DOHH2 (cell line): ENCODE data around the gene GIMAP7.
"Not testable (repeated sequence)": the region's sequence is repeated elsewhere in the genome, so short reads cannot be mapped to it uniquely, and the experiment has no call there.

ENCODE experiments used
- H3F3A ChIP-seq: fragments of 200-600 bp; sonication (generic), shearing (Covaris generic); 2 replicates; pipeline ENCODE4 v1.6.0; 2016; ENCODE audit warnings: antibody characterized with exemption, mild to moderate bottlenecking; ENCODE audit not compliant: control insufficient read depth, insufficient read depth
- H3K27ac ChIP-seq: fragments of 200-600 bp; sonication (generic); 2 replicates; pipeline ENCODE4 v1.5.1; 2014; ENCODE audit warnings: low read depth, mild to moderate bottlenecking, low read length, moderate library complexity
- H3K27me3 ChIP-seq: fragments of 200-600 bp; sonication (generic); 2 replicates; pipeline ENCODE4 v1.6.1; 2014; ENCODE audit warnings: mild to moderate bottlenecking, low read length, mixed read lengths; ENCODE audit not compliant: control insufficient read depth
- H3K36me3 ChIP-seq: fragments of 200-600 bp; sonication (generic); 2 replicates; pipeline ENCODE4 v1.6.1; 2014; ENCODE audit warnings: mild to moderate bottlenecking, low read length, moderate library complexity, mixed read lengths; ENCODE audit not compliant: control insufficient read depth
- H3K4me1 ChIP-seq: fragments of 200-600 bp; sonication (generic); 2 replicates; pipeline ENCODE4 v1.6.1; 2014; ENCODE audit warnings: mild to moderate bottlenecking, low read length, mixed read lengths; ENCODE audit not compliant: control insufficient read depth
- H3K4me2 ChIP-seq: fragments of 200-600 bp; sonication (generic); 2 replicates; pipeline ENCODE4 v1.6.0; 2014; ENCODE audit warnings: mild to moderate bottlenecking, low read length, moderate library complexity
- H3K4me3 ChIP-seq: fragments of 200-600 bp; sonication (generic); 2 replicates; pipeline ENCODE4 v1.5.1; 2014; ENCODE audit warnings: mild to moderate bottlenecking, low read length, mixed read lengths
- H3K79me2 ChIP-seq: fragments of 200-600 bp; sonication (generic); 2 replicates; pipeline ENCODE4 v1.6.1; 2014; ENCODE audit warnings: mild to moderate bottlenecking, low read length, mixed read lengths; ENCODE audit not compliant: control insufficient read depth
- H3K9me2 ChIP-seq: fragments of 200-600 bp; sonication (generic); replicated peaks from 2 replicates; pipeline ENCODE4 v1.6.1; 2014; ENCODE audit warnings: mild to moderate bottlenecking, low read length, mixed read lengths; ENCODE audit not compliant: control insufficient read depth
- H3K9me3 ChIP-seq: fragments of 200-600 bp; sonication (generic); 2 replicates; pipeline ENCODE4 v1.6.1; 2014; ENCODE audit warnings: antibody characterized with exemption, low read length, mixed read lengths; ENCODE audit not compliant: control insufficient read depth, insufficient read depth
- H4K20me1 ChIP-seq: fragments of 200-600 bp; sonication (generic); 2 replicates; pipeline ENCODE4 v1.6.0; 2014; ENCODE audit warnings: low read depth, mild to moderate bottlenecking, antibody characterized with exemption, low read length, moderate library complexity; ENCODE audit not compliant: control insufficient read depth, insufficient read depth
- CTCF ChIP-seq: fragments of 200-600 bp; sonication (generic); IDR thresholded peaks from one replicate; pipeline ENCODE4 v1.5.1; 2014; ENCODE audit warnings: antibody characterized with exemption, mild to moderate bottlenecking, low read depth, low read length; ENCODE audit not compliant: poor library complexity, severe bottlenecking
- EZH2phosphoT487 ChIP-seq: fragments of 200-600 bp; sonication (generic); IDR thresholded peaks from 2 replicates; pipeline ENCODE4 v1.6.1; 2017; ENCODE audit warnings: borderline replicate concordance, mild to moderate bottlenecking, antibody characterized with exemption, low read length, moderate library complexity, mixed read lengths

Gene GIMAP7

GRCh38 chr7:150487625-150488024 lies 27.0 kb upstream of the GIMAP7 start:
- Histone ChIP-seq H3K36me3 (no peaks in the 10 kb centered on the region), H3K27me3 (no peaks in the 10 kb centered on the region), H3K4me2 (no peak overlapping the region), H3K9me3 (no peaks in the 10 kb centered on the region), H3F3A (no peaks in the 10 kb centered on the region), H4K20me1 (no peaks in the 10 kb centered on the region), H3K4me3 (no peak overlapping the region), H3K9me2 (no peaks in the 10 kb centered on the region), H3K27ac (no peak overlapping the region), H3K79me2 (no peaks in the 10 kb centered on the region), H3K4me1 (no peaks in the 10 kb centered on the region)
- TF ChIP-seq CTCF (no peak), EZH2phosphoT487 (no peak)

- Histone ChIP-seq H3F3A (no peaks in the 10 kb centered on the region), H3K27ac (no peak overlapping the region), H4K20me1 (no peaks in the 10 kb centered on the region), H3K4me1 (no peaks in the 10 kb centered on the region), H3K9me2 (no peaks in the 10 kb centered on the region), H3K27me3 (no peaks in the 10 kb centered on the region), H3K9me3 (no peaks in the 10 kb centered on the region), H3K36me3 (no peaks in the 10 kb centered on the region), H3K4me3 (no peak overlapping the region), H3K79me2 (no peaks in the 10 kb centered on the region), H3K4me2 (no peak overlapping the region)
- TF ChIP-seq EZH2phosphoT487 (no peak), CTCF (no peak)
These were observed 24.9 kb upstream of the GIMAP7 start for GRCh38 chr7:150489782-150490181.

- H3K4me3 ChIP-seq, H3K4me2 ChIP-seq, H3K27me3 ChIP-seq, H3K27ac ChIP-seq, H3K9me2 ChIP-seq, H3K36me3 ChIP-seq, H3K9me3 ChIP-seq, H4K20me1 ChIP-seq, H3K4me1 ChIP-seq, H3F3A ChIP-seq, H3K79me2 ChIP-seq: not testable (repeated sequence)
These were observed 21.2 kb upstream of the GIMAP7 start for GRCh38 chr7:150493442-150493841.

GRCh38 chr7:150502519-150502918 lies 12.2 kb upstream of the GIMAP7 start:
- Histone ChIP-seq H3K9me3 (no peaks in the 10 kb centered on the region), H3K36me3 (no peaks in the 10 kb centered on the region), H3K4me3 (no peak overlapping the region), H3K27ac (no peak overlapping the region), H4K20me1 (no peaks in the 10 kb centered on the region), H3K9me2 (no peaks in the 10 kb centered on the region), H3K4me1 (no peaks in the 10 kb centered on the region), H3K79me2 (no peaks in the 10 kb centered on the region), H3K4me2 (no peak overlapping the region), H3K27me3 (no peaks in the 10 kb centered on the region), H3F3A (no peaks in the 10 kb centered on the region)
- no peak for TF ChIP-seq CTCF
- no peak for TF ChIP-seq EZH2phosphoT487
